GM12891 (cell line): ENCODE measurements around the gene ARID1B.

Experiments
- DNase-seq: peaks from one replicate; pipeline ENCODE4 v3.0.0; 2011; ENCODE audit warnings: low spot score; ENCODE audit not compliant: insufficient read length
- FAIRE-seq: peaks from 2 replicates; lab custom pipeline; 2011; peaks lifted over from hg19 to GRCh38; lab: Jason Lieb, UNC
- PAX5 ChIP-seq: IDR thresholded peaks from 2 replicates; pipeline ENCODE4 v1.6.1; 2011; ENCODE audit warnings: low read length, moderate library complexity, mild to moderate bottlenecking; ENCODE audit not compliant: insufficient read depth, severe bottlenecking
- POLR2A ChIP-seq: IDR thresholded peaks from 2 replicates; pipeline ENCODE4 v1.6.1; 2011; ENCODE audit warnings: low read depth, low read length, control low read depth
- POLR2AphosphoS5 ChIP-seq: IDR thresholded peaks from 2 replicates; pipeline ENCODE4 v1.6.1; 2011; ENCODE audit warnings: low read depth, low read length, control low read depth
- POU2F2 ChIP-seq: IDR thresholded peaks from 2 replicates; pipeline ENCODE4 v1.6.1; 2011; ENCODE audit warnings: low read depth, mild to moderate bottlenecking, control low read depth, low read length, moderate library complexity
- SPI1 ChIP-seq: IDR thresholded peaks from 2 replicates; pipeline ENCODE4 v1.6.1; 2011; ENCODE audit warnings: low read depth, low read length, control low read depth
- TAF1 ChIP-seq: IDR thresholded peaks from 2 replicates; pipeline ENCODE4 v1.6.1; 2011; ENCODE audit warnings: low read depth, low read length, control low read depth

The ARID1B gene

DNA sequence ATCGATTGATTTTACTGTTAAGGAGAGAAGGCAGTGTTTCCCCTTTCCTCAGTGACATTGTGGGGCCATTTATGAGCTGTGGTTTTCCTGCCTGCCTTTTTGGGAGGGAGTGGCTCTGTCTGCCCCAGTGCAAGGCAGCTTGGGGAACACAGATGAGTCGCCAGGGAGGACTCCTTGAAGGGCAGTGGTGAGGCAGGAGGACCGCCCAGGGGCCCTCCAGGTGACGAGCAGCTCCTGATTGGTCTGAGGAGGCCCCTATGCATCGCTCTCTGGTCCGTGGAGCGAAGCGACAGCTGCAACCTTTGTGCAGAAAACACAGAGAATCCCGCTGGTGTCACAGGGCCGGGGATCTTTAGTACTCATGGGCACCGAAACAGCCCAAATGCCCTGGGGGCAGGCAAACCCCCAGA, 445.8 kb downstream of the ARID1B start:
- FAIRE-seq (peak; percentile 90), DNase-seq (no peak)
- TF ChIP-seq PAX5 (no peak), POLR2AphosphoS5 (no peak)

- no peak for FAIRE-seq
These were observed 446.3 kb downstream of the ARID1B start for GRCh38 chr6:157223511-157223910.

DNA sequence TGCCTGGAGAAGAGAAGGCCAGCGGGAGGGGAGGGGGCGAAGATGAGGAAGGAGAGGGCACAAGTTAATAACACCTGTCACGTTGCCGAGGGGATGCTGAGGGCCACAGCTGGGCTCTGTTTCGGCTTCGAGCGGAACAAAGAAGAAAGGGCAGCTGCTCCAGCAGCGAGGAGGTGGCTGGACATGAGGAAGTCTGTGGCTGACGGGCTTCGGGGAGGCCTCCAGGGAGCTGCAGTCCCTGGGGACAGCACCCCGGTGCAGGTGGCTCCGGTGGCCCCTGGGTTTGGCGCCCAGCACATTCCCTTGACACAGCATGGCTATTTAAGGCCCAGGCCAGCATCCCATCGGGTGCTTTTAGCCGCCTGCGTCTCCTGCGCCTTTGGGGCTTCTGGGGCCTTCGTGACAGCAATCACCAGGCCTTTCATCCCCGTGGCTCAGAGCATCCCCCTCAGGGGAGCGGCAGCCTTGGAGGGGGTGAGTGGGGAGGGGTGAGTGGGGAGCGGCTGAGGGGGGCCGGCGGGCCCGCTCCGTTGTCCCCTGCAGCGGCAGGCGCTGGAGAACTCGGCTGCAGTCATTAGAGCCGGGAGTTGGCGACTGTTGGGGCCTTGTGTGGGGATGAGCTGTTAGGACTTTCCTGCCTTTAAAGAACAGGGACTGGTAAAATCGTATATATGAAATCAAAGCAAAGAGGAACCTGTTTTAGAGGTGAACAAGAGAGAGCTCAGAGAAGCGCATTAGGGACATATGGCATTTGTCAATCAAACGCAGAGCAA, 447.2 kb downstream of the ARID1B start:
- TF ChIP-seq POU2F2 (no peak), TAF1 (no peak), POLR2A (no peak), PAX5 (no peak), POLR2AphosphoS5 (no peak), SPI1 (no peak)
- no peak for FAIRE-seq
- no peak for DNase-seq

More at GRCh38 chr6:157223511-157223910, 446.3 kb downstream of the ARID1B start:
- no peak for TF ChIP-seq TAF1
- TF ChIP-seq POU2F2, result no peak
- no peak for TF ChIP-seq PAX5
- no peak for TF ChIP-seq SPI1
- TF ChIP-seq POLR2AphosphoS5, result no peak
- no peak for TF ChIP-seq POLR2A
- no peak for DNase-seq

- no peak for TF ChIP-seq POU2F2
- no peak for TF ChIP-seq PAX5
- no peak for TF ChIP-seq TAF1
- no peak for TF ChIP-seq POLR2AphosphoS5
- no peak for TF ChIP-seq POLR2A
- no peak for TF ChIP-seq SPI1
- no peak for DNase-seq
- FAIRE-seq, result no peak
These were observed 447.9 kb downstream of the ARID1B start for GRCh38 chr6:157224951-157225574.

- FAIRE-seq (no peak), DNase-seq (no peak)
- TF ChIP-seq SPI1 (no peak), POLR2A (no peak), TAF1 (no peak), PAX5 (no peak), POLR2AphosphoS5 (no peak), POU2F2 (no peak)
These were observed 448.4 kb downstream of the ARID1B start for GRCh38 chr6:157225575-157225995.

DNA sequence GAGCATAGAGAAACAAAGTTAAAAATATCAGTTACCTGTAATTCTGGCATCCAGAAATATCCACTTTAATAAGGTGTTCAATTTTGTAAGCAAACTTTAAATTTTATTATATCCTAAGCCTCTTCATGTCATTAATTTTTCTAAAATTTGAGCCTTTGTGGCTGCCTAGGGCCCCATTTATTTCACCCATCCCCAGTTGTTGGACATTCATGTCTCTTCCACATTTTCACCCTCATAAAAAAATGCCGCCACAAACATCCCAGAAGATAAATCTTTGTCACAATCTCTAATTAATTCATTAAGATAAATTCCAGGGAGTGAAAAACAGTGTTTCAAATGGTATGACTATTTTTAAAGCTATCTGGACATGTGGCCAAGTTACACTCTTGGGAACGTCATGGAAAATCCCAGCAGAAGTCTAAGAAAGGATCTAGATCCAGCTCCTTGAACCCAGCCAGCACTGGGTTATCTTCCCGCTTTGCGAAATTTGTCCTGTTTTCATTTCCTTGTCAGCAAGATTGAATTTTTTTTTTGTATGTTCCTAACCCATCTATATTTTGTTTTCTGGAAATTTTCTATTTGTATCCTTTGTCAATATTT, 448.9 kb downstream of the ARID1B start:
- TF ChIP-seq POLR2AphosphoS5 (no peak), TAF1 (no peak), POLR2A (no peak), POU2F2 (no peak)
- DNase-seq (no peak), FAIRE-seq (no peak)

- no peak for TF ChIP-seq POU2F2
- no peak for TF ChIP-seq POLR2A
- no peak for TF ChIP-seq TAF1
- no peak for TF ChIP-seq POLR2AphosphoS5
- no peak for TF ChIP-seq PAX5
- TF ChIP-seq SPI1, result no peak
- DNase-seq (no peak), FAIRE-seq (no peak)
These were observed 449.6 kb downstream of the ARID1B start for GRCh38 chr6:157226761-157227160.

- DNase-seq, result no peak
- TF ChIP-seq TAF1 (no peak), SPI1 (no peak), POLR2A (no peak), PAX5 (no peak), POLR2AphosphoS5 (no peak), POU2F2 (no peak)
- peak; percentile 64 for FAIRE-seq
These were observed 450.3 kb downstream of the ARID1B start for GRCh38 chr6:157227202-157228166.

DNA sequence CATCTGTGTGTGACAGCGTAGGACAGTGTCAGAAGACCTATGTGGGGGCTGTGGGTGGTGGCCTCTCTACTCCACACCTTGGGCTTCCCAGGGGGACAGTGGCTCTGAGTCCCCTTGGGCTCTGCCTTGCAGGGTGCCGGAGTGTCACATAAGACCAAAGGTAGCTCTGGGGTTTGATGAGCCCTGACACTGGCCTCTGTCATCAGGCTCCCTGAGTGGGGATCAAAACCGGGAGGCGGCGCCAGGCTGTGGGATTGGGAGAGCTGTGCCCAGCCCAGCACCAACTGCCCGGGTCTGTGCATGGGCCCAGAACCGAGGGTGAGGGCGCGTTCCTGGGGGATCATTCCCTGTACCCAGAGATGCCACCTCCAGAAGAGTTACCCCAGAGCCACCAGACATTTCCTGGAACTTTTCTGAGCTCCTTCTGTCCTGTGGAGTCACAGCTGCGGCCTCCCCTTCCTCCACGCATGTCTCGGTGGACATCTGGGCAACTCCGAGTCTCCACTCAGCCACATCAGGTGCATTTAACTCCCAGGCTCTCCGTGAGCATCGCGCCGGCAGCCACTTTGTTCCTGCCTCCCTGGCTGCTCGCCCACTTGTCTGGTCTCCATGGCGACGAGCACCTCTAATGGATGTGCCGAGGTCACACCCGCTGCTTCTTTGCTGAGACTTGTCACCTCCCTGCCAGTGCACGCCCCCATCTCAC, 451.4 kb downstream of the ARID1B start:
- no peak for DNase-seq
- FAIRE-seq, result no peak
- no peak for TF ChIP-seq POLR2AphosphoS5
- TF ChIP-seq SPI1, result no peak
- no peak for TF ChIP-seq TAF1
- TF ChIP-seq PAX5, result no peak
